C4-2B (cell line): ENCODE data around the gene FAHD2A.

Experiments
- ZFX ChIP-seq: fragments of 450-650 bp; IDR thresholded peaks from 2 replicates; pipeline ENCODE4 v1.6.1; 2017
- TF ChIP-seq, protein P1 (sequence below): fragments of 450-650 bp; conservative IDR thresholded peaks from 2 replicates; pipeline ENCODE4 v1.5.1; 2017; ENCODE audit warnings: mild to moderate bottlenecking

DNA sequence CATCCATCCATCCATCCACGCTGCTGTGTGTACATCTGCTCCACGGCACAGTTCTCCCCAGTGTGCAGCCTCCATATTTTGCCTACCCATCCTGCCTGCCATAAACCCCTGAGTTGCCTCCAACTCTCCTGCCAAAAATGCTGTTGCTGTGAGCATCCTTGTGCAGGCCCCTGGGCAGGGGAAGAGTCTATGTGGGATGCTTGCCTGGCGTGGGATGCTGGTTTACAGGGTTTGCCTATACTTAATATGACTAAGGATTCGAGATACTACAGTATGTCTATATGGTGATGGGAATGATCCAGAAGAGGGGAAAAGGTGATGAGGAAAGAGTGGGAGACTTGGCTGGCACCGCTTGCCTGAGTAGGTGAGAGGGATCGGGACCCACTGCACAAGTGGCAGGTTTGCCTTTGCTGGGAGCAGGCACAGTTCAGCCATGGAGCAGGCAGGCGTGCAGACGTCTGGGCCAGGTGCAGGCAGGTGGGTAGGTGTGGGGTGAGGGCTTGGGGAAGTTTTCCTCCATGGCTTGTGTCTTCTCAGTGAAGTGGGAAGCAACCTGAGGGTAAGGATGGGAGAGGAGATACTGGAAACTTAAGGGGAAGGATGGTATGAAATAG lies 30.2 kb upstream of the FAHD2A start:
- TF ChIP-seq, protein P1, sequence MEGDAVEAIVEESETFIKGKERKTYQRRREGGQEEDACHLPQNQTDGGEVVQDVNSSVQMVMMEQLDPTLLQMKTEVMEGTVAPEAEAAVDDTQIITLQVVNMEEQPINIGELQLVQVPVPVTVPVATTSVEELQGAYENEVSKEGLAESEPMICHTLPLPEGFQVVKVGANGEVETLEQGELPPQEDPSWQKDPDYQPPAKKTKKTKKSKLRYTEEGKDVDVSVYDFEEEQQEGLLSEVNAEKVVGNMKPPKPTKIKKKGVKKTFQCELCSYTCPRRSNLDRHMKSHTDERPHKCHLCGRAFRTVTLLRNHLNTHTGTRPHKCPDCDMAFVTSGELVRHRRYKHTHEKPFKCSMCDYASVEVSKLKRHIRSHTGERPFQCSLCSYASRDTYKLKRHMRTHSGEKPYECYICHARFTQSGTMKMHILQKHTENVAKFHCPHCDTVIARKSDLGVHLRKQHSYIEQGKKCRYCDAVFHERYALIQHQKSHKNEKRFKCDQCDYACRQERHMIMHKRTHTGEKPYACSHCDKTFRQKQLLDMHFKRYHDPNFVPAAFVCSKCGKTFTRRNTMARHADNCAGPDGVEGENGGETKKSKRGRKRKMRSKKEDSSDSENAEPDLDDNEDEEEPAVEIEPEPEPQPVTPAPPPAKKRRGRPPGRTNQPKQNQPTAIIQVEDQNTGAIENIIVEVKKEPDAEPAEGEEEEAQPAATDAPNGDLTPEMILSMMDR: no peak
- TF ChIP-seq ZFX: no peak
